ENCODE results near the gene TROAP.
A peak's percentile ranks its signal among the peaks of the same experiment; 100 is the strongest.
"Not testable (repeated sequence)": the region's sequence is repeated elsewhere in the genome, so short reads cannot be mapped to it uniquely, and the experiment has no call there.

TROAP gene

DNA sequence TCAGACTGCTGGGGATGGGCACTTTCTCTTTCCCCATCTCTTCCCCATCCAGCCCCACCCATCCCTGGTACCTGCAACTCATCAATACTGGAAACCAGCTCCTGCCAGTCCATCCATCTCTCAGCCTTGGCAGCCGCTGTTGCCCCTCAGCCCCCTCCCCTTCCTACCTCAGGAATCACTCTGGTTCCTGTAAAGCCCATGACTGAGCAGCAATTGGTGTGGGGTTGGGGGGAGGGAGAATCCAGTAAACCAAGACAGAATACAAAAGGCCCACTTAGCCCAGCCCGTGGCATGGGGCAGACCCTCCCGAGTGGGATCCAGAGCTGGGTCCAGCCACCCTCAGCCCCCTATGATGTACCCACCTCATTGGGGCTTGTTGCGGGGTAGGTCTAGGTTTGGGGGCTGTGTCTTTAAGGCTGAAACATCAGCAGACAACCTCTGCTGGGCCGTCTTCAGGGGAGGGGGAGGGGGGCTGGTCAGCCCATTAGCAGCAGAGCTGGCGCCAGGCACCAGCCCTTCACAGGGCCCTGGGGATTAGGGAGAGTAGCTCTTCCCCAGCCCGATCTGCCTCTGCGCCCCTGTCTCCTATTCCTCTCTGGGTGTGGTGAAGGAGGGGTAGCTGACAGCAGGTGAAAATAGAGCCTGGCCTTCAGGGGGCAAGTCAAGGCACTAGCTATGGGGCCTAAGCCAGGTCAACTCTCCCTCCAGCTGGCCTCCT lies 28.8 kb upstream of the TROAP start:
- DNase-seq (ENCODE audit: low read depth): no peak

DNA sequence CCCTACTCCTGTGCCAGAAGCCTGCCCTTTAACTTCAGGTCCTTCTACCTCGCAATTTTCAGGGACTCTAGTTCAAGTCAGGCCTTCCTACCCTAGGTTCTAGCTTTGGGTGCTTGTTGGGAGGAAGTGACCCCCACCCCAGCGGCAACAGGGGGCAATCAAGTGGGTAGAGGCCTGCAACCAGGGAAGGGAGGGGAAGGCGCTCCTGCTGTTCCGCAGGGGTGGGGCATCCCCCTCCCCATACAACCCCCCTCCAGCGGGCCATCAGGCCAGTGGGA lies 28.3 kb upstream of the TROAP start:
- DNase-seq (ENCODE audit: low read depth): no peak

DNA sequence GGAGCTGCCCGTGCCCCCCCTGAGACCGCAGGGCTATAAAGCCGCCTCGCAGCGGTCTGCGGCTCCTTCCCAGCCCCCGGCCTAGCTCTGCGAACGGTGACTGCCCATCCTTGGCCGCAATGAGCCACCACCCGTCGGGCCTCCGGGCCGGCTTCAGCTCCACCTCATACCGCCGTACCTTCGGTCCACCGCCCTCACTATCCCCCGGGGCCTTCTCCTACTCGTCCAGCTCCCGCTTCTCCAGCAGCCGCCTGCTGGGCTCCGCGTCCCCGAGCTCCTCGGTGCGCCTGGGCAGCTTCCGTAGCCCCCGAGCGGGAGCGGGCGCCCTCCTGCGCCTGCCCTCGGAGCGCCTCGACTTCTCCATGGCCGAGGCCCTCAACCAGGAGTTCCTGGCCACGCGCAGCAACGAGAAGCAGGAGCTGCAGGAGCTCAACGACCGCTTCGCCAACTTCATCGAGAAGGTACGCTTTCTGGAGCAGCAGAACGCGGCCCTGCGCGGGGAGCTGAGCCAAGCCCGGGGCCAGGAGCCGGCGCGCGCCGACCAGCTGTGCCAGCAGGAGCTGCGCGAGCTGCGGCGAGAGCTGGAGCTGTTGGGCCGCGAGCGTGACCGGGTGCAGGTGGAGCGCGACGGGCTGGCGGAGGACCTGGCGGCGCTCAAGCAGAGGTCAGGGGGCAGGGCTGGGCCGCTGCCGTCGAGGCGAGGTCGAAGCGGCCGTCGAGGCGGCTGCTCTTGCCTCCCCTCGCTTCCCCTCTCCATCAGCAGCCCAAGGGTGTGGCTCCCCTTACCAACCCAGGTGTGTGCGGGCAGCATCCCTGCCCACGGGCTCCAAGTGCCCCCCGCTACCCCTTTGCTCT lies 27.7 kb upstream of the TROAP start, which contains the start of gene PRPH:
Gene PRPH (plus strand): TSS at position 66 of the 855 bp plus-strand sequence. CDS start 54 bp downstream, at position 120.
- no peak for DNase-seq (ENCODE audit: low read depth)

DNA sequence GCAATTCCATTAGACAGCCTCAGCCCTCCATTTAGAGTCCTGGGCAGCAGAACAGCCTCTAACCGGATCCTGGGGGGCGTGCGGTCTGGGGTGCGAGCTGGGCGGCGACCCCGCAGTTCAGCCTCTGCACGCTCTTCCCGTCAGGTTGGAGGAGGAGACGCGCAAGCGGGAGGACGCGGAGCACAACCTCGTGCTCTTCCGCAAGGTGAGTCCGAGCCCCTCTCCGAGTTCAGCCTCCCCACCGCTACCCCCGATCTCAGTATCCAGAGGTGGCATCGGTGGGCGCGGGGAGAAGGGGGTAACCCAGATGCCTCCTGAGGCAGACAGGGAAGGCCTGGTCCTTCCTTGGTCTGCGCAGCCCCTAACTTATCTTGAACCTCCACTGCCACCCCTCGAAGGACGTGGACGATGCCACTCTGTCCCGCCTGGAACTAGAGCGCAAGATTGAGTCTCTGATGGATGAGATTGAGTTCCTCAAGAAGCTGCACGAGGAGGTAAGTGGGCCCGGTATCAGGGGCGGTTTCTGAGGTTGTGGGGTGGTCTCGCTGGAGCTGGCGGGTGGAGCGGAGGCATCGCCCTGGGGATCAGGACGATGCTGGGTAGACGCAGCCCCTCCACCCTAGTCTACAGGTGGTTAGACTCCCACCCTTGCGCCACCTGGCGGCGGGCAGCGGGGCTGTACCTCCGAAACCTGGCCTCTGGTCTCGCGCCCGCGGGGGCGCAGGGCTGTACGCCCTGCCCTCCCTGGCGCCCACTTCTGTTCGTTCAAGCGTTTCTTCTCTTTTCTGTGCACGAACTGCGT lies 26.8 kb upstream of the TROAP start:
- DNase-seq (ENCODE audit: low read depth): peak; percentile 44

DNA sequence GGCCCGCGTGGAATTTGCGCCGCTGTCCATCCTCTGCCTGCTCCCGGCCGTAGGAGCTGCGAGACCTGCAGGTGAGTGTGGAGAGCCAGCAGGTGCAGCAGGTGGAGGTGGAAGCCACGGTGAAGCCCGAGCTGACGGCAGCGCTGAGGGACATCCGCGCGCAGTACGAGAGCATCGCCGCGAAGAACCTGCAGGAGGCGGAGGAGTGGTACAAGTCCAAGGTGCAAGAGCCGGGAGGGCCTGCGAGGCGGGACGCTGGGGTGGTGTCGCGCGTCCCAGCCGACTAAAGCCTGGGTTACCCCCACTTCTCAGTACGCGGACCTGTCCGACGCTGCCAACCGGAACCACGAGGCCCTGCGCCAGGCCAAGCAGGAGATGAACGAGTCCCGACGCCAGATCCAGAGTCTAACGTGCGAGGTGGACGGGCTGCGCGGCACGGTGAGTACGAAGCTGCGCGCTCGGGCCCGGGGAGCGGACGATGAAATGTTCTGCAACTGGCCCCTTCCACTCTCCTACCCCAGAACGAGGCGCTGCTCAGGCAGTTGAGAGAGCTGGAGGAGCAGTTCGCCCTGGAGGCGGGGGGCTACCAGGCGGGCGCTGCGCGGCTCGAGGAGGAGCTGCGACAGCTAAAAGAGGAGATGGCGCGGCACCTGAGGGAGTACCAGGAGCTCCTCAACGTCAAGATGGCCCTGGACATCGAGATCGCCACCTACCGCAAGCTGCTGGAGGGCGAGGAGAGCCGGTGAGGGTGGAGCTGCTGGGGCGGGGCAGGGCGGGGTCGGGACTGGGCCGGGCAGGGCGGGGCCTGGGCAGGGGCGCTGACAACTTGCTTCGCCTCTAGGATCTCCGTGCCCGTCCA lies 26.0 kb upstream of the TROAP start:
- DNase-seq (ENCODE audit: low read depth): no peak

DNA sequence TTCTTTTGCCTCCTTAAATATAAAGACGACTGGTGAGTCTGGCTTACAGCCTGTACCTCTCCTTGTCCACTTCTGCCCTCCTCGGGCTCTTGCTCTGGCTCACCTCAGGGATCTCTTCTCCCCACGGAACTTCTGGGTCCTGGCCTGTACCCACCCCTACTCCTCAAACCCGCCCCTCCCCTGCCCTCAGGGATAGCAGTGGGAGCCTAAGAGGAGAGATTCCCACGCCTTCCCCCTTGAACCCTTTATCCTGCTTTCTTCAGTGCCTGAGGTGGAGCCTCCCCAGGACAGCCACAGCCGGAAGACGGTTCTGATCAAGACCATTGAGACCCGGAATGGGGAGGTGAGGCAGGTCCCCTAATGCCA lies 25.4 kb upstream of the TROAP start:
- no peak for DNase-seq (ENCODE audit: low read depth)

DNA sequence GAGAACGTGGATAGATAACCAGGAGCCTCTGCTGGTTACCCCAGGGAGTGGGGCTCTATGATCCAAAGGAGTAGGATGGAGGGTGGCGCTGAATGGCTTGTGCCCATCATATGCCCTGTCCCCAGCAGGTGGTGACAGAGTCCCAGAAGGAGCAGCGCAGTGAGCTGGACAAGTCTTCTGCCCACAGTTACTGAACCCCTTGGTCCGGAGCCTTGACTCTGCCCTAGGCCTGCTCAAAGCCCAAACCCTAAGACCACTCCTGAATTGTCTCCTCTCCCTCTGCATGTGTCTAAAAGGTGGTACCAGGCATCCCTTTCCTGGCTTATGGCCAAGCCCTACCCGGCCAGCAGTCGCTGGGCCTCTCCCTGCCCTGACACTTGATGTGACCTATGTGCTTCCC lies 24.9 kb upstream of the TROAP start:
- DNase-seq (ENCODE audit: low read depth): no peak

DNA sequence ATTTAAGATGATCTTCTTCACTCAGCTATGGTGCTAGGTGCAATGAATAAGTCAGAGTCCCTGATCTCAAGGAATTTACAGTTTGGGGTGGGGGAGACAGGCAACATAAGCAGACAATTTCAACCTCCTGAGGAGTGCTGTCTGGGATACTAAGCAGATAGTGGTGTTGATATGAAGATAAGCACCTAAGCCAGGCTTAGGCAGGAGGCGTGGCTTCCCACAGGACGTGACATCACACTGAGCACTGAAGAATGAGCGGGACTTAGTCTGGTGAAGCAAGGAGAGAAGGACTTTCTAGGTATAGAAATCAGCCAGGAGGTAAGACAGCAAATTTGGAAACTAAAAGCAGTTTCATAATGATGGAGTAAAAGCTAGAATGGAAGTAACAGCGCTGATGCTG lies 21.3 kb upstream of the TROAP start:
- DNase-seq (ENCODE audit: low read depth): no peak

DNA sequence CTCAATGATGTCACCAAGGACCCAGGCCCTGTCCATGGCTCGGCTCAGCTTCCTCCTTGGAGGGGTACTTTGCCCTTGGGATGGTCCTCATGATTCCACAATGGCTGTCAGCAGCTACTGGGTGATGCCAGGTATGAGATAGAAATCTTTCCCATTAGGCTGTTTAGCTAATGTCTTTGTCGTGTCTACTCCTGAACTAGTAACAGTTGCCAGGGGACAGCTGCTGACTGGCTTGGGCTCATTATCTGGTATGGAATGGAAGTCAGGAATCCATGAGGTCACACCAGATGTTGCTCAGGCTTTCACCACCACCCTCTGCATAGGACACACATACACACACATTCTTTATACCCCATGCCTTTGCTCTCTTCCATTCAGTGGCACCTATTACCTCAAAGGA lies 18.9 kb upstream of the TROAP start:
- no peak for DNase-seq (ENCODE audit: low read depth)

DNA sequence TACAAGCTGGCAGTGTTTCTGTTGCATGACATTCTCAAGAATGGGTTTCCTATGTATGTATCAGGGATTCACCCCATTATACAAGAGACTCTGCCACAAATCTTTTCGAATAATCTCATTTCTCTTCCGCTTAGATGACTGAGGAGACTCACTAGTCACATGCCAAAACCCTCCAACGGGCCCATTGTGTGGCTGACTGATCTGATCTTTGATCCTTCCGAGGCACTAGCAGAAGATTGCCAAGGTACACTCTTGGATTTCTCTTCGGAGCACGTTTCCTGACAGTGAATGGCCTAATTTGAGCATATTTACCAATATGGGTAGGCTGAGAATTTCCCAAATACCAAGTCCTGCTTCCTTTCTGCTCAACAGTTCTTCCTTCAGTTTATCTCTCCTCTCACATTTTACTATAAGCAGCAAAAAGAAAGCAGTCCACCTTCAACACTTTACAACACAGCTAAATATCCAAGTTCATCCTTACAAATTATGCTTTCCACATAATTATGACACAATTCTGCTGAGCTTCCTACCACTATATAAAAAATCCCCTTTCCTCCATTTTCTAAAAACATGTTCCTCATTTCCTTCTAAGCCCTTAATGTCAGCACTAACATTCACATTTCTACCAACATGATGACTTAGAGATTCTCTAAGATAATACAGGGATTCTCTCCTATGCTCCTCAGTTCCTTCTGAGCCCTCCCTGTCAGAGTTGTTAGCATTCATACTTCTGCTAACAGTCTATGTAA lies 17.1 kb upstream of the TROAP start:
- DNase-seq (ENCODE audit: low read depth): no peak

DNA sequence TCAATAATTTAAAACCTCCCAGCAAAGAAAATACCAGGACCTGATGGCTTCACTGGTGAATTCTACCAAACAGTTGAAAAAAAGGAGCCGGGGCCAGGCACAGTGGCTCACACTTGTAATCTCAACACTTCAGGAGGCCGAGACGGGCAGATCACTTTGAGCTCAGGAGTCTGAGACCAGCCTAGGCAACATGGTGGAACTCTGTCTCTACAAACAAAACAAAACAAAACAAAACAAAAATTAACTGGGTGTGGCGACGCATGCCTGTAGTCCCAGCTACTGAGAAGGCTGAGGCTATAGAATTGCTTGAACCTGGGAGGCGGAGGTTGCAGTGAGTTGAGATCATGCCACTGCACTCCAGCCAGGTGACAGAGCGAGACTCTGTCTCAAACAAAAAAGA lies 13.7 kb upstream of the TROAP start:
- DNase-seq (ENCODE audit: low read depth): no peak

DNA sequence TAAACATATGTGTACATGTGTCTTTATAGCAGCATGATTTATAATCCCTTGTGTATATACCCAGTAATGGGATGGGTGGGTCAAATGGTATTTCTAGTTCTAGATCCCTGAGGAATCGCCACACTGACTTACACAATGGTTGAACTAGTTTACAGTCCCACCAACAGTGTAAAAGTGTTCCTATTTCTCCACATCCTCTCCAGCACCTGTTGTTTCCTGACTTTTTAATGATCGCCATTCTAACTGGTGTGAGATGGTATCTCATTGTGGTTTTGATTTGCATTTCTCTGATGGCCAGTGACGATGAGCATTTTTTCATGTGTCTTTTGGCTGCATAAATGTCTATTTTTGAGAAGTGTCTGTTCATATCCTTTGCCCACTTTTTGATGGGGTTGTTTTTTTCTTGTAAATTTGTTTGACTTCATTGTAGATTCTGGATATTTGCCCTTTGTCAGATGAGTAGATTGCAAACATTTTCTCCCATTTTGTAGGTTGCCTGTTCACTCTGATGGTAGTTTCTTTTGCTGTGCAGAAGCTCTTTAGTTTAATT lies 12.5 kb upstream of the TROAP start:
- DNase-seq (ENCODE audit: low read depth): not testable (repeated sequence)

DNA sequence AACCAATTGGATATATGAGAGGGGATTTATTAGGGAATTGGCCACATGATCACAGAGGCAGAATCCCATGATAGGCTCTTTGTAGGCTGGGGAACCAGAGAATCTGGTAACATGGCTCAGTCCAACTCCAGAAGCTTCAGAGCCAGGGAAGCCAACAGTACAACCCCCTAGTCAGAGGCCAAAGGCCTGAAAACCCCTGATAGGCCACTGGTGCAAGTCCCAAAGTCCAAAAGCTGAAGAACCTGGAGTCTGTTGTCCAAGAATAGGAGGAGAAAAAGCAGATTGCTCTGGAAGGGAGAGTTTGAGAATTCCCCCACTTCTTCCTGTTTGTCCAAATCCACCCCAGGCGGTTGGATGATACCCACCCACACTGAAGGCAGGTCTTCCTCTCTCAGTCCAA lies 8.2 kb upstream of the TROAP start:
- DNase-seq (ENCODE audit: low read depth): no peak

DNA sequence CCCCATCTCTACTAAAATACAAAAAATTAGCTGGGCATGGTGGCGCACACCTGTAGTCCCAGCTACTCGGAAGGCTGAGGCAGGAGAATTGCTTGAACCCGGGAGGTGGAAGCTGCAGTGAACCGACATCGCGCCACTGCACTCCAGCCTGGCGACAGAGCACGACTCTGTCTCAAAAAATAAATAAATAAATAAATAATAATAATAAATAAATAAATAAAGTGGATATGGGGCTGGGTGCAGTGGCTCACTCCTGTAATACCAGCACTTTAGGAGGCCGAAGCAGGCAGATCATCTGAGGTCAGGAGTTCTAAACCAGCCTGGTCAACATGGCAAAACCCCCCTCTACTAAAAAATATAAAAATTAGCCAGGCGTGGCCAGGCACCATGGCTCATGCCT lies 5.9 kb upstream of the TROAP start:
- DNase-seq (ENCODE audit: low read depth): not testable (repeated sequence)

DNA sequence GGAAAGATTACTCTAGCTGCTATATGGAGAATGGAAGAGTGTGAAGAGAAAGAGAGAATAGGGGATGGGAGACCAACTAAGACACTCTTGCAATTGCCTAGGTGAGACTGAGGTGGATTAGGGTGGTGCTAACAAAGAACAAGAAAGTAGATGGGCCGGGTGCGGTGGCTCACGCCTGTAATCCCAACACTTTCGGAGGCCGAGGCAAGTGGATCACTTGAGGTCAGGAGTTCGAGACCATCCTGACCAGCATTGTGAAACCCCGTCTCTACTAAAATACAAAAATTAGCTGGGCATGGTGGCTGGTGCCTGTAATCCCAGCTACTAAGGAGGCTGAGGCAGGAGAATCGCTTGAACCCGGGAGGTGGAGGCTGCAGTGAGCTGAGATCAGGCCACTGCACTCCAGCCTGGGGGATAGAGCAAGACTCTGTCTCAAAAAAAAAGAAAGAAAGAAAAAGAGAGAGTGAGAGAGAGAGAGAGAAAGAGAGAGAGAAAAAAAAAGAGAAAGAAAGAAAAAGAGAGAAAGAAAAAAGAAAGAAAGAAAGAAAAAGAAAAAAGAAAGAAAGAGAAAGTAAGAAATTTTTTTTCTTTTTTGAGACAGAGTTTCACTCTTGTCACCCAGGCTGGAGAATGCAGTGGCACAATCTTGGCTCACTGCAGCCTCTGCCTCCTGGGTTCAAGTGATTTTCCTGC lies 2.5 kb upstream of the TROAP start:
- DNase-seq (ENCODE audit: low read depth): not testable (repeated sequence)

DNA sequence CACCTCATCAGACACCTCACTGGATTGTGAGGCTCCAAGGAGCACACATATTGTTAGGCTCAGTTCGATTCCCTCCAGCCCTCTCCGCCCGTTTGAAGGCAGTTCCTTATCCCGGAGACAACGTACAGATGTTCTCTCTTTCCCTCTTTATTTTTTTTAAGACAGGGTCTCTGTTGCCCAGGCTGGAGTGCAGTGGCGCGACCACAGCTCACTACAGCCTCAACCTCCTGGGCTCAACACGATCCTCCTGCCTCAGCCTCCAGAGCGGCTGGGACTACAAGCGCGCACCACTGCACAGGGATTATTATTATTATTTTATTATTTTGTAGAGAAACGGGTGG lies 718 bp upstream of the TROAP start:
- DNase-seq (ENCODE audit: low read depth): no peak

DNA sequence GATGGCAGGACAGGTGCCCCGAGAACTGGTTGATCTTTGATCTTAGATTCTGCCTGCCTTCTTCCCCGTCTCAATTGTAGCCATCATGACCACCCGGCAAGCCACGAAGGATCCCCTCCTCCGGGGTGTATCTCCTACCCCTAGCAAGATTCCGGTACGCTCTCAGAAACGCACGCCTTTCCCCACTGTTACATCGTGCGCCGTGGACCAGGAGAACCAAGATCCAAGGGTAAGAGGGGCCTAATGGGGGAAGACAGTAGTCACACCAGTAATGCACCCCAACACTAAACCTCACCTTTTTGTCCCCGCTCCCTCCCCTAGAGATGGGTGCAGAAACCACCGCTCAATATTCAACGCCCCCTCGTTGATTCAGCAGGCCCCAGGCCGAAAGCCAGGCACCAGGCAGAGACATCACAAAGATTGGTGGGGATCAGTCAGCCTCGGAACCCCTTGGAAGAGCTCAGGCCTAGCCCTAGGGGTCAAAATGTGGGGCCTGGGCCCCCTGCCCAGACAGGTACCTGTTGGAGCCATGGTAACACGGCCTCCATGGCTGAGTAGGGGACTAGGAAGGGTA lies 556 bp downstream of the TROAP start:
- DNase-seq (ENCODE audit: low read depth): no peak

DNA sequence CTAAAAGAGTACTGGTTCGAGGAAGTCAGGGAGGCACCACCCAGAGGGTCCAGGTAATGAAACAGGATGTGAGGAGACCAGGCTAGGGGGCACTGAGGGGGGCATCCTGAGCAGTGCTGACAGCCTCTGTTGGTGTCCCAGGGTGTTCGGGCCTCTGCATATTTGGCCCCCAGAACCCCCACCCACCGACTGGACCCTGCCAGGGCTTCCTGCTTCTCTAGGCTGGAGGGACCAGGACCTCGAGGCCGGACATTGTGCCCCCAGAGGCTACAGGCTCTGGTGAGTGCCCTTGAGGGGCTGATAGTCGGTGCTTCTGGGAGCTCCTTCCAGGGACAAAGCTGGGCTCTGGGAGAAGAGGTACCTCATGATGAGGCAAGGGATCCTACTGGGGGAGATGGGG lies 2.6 kb downstream of the TROAP start:
- no peak for DNase-seq (ENCODE audit: low read depth)

DNA sequence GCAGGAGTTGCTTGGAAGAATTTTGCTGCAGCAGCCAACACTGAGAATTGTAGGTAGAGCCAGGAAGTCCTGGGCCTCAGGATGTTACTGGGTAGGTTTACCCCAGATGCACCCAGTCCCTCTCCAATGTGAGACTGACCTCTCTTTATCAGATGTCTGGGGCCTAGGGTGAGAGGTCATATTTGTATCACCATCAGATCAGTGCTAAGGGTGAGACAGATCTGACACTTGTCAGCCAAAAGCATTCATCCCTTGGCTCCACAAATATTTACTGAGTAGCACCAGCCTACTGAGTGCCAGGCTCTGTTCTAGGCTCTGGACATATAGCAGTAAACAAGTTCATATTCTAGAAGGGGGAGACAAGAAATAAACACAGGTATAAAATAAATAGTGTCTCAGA lies 4.3 kb downstream of the TROAP start:
- DNase-seq (ENCODE audit: low read depth): no peak

DNA sequence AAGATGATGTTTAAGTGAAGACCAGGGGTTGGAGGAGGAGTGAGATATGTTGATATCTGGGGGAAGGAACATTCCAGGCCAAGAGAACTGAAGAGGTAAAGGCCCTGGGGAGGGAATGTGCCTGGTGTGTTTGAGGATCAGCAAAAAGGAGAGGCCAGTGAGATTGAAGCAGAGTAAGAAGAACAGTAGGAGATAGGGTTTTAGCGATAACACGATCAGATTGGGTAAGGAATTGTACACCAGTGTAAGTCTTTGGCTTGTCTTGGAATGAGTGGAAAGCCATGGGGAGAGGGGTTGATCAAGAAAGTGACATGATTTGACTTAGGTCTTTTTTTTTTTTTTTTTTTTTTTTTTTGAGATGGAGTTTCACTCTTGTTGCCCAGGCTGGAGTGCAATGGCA lies 4.8 kb downstream of the TROAP start:
- no peak for DNase-seq (ENCODE audit: low read depth)

All from activated T-helper 1 cell treated with Interleukin-2 at 50 U/mL for 16 hours (primary cell).